Fibroblast of the aortic adventitia (primary cell): ENCODE data around the gene GALNT6. TPM values are rescaled to one million over a fixed set of nuclear protein-coding genes. Genes with fewer than 3 reads are reported as not detected.

Experiments used
- DNase-seq: peaks from one replicate; pipeline ENCODE4 v3.0.0-alpha.2; 2010; ENCODE audit warnings: low read depth
- H3K4me3 ChIP-seq: 2 replicates; pipeline ENCODE4 v1.5.1; 2011; ENCODE audit warnings: low read depth, mild to moderate bottlenecking, control low read depth, low read length, moderate library complexity
- total RNA-seq: library from RNA; depleted of rRNA; stranded (reverse); fragments of >200 nt; gene quantifications from 2 replicates; pipeline ENCODE4 v1.2.3, GENCODE V29; 2012; ENCODE audit warnings: low replicate concordance
- TF ChIP-seq, protein P1 (sequence below): IDR thresholded peaks from 2 replicates; pipeline ENCODE4 v1.5.1; 2011; ENCODE audit warnings: mild to moderate bottlenecking, low read length, control low read depth, inconsistent platforms; ENCODE audit not compliant: insufficient read depth

GALNT6 gene
- total RNA-seq, 1 donor: 22.1 TPM

DNA sequence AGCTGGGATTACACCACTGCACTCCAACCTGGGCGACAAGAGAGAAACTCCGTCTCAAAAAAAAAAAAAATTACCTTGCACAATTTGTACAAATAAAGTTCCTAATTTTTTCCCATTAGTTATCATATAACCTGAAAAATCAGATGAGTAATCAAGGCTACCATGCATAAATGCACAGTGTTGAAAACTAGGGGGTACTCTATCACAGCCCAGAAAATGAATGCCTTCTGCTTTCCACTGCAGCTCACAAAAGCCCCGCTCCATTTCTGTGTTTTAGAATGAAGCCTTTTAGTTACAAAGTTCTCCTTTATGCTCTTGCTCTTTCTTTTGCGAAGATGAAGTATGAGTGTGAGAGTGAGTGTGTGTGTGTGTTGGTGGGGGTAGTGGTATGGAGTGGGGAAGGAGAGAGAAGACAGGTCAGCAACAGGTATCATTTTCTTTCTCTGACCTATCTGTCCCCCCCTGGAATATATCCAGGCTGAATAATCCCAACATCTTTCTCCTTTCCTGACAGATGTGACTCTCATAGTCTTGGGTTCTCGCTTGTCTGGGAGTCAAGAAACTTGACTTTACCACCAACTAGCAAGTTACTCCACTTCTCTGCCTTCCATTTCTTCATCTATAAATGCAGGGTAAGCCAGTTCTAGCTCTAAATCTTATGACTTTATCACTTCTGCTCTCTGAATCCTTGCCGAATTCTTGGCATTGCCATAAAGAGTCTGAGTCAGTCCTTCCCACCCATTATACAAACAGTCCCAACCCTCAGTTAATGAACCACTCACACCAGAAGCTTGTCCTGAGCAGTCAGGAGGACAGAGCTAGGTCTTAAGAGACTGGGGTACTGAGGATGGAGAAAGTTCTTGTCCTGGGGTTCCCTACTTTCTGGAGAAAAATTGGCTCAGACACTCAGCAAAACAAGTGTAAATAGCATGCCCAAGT, 83.3 kb downstream of the GALNT6 start:
- TF ChIP-seq, protein P1, sequence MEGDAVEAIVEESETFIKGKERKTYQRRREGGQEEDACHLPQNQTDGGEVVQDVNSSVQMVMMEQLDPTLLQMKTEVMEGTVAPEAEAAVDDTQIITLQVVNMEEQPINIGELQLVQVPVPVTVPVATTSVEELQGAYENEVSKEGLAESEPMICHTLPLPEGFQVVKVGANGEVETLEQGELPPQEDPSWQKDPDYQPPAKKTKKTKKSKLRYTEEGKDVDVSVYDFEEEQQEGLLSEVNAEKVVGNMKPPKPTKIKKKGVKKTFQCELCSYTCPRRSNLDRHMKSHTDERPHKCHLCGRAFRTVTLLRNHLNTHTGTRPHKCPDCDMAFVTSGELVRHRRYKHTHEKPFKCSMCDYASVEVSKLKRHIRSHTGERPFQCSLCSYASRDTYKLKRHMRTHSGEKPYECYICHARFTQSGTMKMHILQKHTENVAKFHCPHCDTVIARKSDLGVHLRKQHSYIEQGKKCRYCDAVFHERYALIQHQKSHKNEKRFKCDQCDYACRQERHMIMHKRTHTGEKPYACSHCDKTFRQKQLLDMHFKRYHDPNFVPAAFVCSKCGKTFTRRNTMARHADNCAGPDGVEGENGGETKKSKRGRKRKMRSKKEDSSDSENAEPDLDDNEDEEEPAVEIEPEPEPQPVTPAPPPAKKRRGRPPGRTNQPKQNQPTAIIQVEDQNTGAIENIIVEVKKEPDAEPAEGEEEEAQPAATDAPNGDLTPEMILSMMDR: no peak
- H3K4me3 ChIP-seq: no peak overlapping the region

GRCh38 chr12:51306507-51306906, 84.7 kb downstream of the GALNT6 start:
- H3K4me3 ChIP-seq: no peak overlapping the region
- no peak for DNase-seq
- TF ChIP-seq, protein P1: no peak

More for the DNA sequence above, 83.3 kb downstream of the GALNT6 start:
- peak; percentile 92 for DNase-seq

Other genes with a start within 250 kb of the GALNT6 start
- gene TFCP2, start 218.3 kb downstream of the GALNT6 start, total RNA-seq: 10.8 and 12.8 TPM in 2 replicates
- 3.5 and 5.7 TPM in 2 replicates for gene POU6F1, start 173.3 kb downstream of the GALNT6 start, total RNA-seq
- 58.1 and 125 TPM in 2 replicates for gene DAZAP2, start 152.6 kb downstream of the GALNT6 start, total RNA-seq
- 9.6 and 29.3 TPM in 2 replicates for gene SMAGP, start 121.0 kb downstream of the GALNT6 start, total RNA-seq
- under 0.01 TPM in 1 of 2 replicates, not detected in the other for gene BIN2, start 67.2 kb downstream of the GALNT6 start, total RNA-seq
- gene CELA1, start 44.7 kb downstream of the GALNT6 start, total RNA-seq: 0.25 TPM in 1 of 2 replicates, not detected in the other
- gene SLC4A8, start 33.4 kb upstream of the GALNT6 start, total RNA-seq: 4.7 and 8.4 TPM in 2 replicates
- gene SCN8A, start 199.8 kb upstream of the GALNT6 start, total RNA-seq: 7.9 and 17.2 TPM in 2 replicates